Non-pigmented ciliary epithelial cell (primary cell): ENCODE measurements around the gene NEK7.
"Not testable (repeated sequence)": the region's sequence is repeated elsewhere in the genome, so short reads cannot be mapped to it uniquely, and the experiment has no call there.

Experiments
- DNase-seq: peaks from one replicate; pipeline ENCODE4 v3.0.0-alpha.2; 2010; ENCODE audit warnings: low read depth

Gene NEK7

DNA sequence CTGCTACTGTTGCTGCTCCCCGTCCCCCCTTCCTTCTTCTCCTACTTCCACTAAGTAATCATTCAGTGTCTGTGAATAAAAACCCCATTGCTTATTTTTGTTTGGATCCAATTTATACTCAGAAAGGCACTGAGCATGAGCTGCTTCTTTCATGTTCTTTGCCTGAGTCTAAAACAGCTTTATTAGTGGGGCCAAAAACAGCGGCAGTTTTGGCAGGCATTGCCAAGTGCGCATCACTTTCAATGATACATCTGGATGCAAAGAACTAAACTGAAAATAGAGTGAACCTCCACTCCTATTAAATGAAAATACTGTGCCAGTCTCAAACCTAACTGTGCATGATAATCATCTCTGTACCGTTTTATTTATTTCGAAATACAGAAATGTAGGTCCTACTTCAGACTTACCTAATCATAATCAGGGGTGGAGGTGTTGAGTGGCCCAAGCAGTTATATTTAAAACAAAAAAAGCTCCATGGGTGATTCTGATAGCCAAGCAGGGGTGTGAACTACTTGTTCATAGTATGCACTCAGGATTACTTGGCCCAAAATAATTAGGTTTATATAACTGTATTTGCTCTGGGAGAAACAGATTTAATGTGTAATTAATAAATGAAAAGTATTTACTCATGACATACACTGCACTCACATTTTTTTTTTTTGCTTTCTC lies 48.4 kb downstream of the NEK7 start:
- DNase-seq: no peak

- no peak for DNase-seq
Measured at GRCh38 chr1:198206292-198206691, 49.5 kb downstream of the NEK7 start.

GRCh38 chr1:198211696-198212095 lies 54.9 kb downstream of the NEK7 start:
- DNase-seq: no peak

DNA sequence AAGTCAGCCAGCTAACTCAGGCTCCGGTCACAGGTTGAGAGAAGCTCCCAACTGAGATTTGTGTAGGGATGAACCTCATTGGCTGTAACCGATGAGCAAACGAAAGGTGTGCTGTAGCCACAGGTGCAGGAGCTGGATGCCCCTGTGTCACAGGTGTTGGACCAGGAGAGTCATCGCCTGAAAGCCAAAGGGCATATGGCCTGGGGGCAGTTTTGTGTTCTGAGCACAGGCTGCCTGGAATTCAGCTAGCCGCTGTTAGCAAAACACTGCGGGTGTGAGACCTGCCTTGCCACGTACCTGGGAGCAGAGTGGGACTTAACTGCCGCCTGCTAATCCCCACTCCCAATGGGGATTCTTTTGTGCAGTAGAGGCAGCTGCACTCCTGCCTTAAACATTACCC lies 55.3 kb downstream of the NEK7 start:
- no peak for DNase-seq

DNA sequence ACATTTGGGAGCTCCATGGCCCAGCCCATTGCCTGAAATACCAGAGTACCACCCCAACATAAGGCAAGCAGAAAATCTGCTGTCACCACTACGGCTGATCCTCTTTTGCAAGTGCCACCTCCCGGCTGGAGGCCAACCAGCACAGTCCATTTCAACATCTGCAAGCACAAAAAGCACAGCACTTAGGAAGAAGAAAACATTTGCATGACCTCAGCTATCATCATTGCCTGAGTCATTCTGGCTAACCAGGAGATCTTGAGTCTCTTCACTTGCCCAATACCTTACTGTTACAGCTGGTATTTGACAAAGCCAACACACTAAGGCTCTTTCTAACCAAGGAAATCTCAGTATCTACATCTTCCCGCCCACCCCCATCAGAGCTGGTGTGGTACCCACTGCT lies 55.9 kb downstream of the NEK7 start:
- DNase-seq: peak; percentile 74

DNA sequence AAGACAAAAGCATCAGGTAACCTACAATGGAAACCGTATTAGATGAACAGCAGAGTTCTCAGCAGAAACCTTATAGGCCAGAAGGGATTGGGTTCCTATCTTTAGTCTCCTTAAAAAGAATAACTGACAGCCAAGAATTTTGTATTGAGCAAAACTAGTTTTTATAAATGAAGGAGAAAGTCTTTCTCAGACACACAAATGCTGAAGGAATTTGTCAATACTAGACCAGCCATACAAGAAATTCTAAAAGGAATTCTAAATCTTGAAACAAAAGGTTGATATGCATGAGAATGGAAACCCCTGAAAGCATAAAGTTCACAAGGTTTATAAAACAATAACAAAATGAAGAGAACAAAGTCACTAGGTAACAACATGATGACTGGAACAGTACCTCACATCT lies 58.1 kb downstream of the NEK7 start:
- DNase-seq: no peak

- peak; percentile 70 for DNase-seq
Measured at GRCh38 chr1:198220428-198220827, 63.6 kb downstream of the NEK7 start.

DNA sequence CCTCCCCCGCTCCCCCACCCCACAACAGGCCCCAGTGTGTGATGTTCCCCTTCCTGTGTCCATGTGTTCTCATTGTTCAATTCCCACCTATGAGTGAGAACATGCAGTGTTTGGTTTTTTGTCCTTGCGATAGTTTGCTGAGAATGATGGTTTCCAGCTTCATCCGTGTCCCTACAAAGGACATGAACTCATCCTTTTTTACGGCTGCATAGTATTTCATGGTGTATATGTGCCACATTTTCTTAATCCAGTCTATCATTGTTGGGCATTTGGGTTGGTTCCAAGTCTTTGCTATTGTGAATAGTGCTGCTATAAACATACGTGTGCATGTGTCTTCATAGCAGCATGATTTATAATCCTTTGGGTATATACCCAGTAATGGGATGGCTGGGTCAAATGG lies 70.2 kb downstream of the NEK7 start:
- not testable (repeated sequence) for DNase-seq

GRCh38 chr1:198227454-198227853 lies 70.7 kb downstream of the NEK7 start:
- DNase-seq: not testable (repeated sequence)

- DNase-seq: no peak
Measured at GRCh38 chr1:198228925-198229324, 72.1 kb downstream of the NEK7 start.

DNA sequence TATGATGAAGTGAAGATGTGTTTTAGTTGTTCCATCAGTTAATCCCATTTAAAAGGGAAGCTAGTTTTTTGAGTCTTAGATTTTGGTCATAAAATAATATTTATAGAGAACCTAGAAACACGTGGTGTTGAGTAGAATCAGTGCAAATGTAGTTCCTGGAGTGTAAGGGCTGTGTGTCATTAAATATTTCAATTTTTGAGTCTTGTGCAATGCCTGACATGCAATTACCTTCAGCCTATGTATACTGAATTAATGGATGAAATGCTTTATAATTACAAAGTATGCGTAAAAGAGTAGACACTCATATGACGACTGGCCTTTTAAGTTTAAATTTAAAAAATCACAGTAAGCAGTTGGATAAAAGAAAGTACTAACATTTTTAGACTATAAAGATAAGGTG lies 75.0 kb downstream of the NEK7 start:
- DNase-seq: no peak

DNA sequence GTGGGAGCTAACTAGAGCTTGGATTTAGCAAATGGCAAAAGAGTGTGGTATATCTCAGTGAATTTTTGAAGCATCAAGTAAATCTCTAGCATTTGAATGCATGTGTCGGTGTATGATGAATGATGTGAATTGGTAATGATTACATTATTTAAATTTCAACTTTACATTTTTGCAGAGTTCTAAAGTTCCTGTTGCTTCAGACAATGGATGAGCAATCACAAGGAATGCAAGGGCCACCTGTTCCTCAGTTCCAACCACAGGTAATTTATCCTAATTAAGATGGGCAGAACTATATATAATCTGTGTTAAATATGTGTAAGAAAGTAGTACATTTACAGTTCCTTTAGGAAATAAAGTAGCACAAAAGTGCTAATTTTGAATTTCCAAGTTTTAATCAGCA lies 75.6 kb downstream of the NEK7 start:
- no peak for DNase-seq

DNA sequence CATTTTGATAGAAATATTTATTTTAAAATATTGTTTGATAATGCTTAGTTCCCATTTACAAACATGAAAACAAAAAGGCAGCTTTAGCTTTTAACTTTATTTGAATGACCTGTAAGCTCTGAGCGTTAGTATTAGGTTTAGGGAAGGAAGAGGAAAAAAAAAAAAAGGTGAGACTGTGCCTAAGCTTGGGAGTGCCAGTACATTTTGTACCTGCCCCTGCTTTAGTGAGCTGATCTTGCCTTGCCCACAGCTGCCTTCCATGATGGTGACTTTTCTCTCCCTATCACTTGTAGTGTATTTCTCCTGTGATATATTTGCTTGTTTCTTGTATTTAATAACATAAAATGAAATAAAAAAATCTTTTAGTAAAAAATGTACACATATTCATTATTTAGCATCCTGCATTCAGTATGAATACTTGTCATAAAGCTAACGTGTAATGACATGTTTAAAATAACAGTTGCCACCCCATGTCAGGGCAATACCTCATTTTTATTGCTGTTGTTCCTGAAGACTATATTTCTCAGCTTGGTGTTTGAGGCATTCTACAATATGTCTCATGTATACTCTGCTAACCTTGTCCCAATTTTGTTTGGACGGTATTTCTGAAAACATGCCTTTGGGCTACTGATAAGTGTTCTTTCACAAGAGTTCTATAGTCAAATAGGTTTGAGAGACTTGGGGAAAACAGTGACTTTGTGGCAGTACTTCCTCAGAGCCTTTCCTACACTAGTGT lies 76.3 kb downstream of the NEK7 start:
- no peak for DNase-seq

DNA sequence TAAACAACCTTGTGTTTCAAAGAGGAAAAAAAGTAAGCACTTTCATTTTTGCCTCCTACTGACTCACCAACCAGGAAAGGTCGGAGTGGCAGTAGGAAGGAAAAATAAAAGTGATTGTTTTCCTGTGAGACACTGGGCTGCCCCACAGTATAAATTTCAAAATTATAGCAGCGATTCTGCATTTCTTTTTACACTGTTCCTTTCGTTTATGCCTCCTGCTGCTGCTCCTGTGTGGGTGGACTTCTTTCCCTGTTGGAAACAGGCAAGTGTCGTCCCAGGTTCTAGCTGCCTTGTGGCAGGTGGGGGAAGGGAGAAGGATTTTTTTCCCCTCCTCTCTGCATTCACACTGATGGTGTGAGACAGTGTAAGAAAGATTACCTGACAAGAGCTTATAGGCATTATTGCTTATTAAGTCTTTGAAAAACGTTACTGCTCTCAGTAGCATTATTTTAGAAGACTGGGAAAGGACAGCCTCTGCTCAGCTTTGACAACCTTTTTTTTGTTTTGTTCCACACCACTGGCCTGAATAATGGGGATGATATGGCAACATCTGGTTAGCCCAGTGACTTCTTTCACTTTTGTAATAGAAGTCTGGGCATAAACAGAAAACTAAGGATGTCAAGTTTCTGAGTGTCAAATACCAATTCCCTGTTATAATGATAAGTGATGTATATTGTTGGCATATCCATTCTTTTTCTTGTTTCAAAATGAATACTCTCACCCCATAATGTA lies 77.9 kb downstream of the NEK7 start:
- peak; percentile 15 for DNase-seq

- DNase-seq: no peak
Measured at GRCh38 chr1:198238121-198238520, 81.3 kb downstream of the NEK7 start.

- DNase-seq: no peak
Measured at GRCh38 chr1:198241553-198241952, 84.8 kb downstream of the NEK7 start.

GRCh38 chr1:198244772-198245171 lies 88.0 kb downstream of the NEK7 start:
- no peak for DNase-seq

GRCh38 chr1:198245379-198245778 lies 88.6 kb downstream of the NEK7 start:
- no peak for DNase-seq

GRCh38 chr1:198246337-198246736 lies 89.5 kb downstream of the NEK7 start:
- DNase-seq: no peak

GRCh38 chr1:198253259-198253658 lies 96.5 kb downstream of the NEK7 start:
- DNase-seq: no peak

GRCh38 chr1:198253668-198254067 lies 96.9 kb downstream of the NEK7 start:
- no peak for DNase-seq

GRCh38 chr1:198254521-198254920 lies 97.7 kb downstream of the NEK7 start:
- no peak for DNase-seq

DNA sequence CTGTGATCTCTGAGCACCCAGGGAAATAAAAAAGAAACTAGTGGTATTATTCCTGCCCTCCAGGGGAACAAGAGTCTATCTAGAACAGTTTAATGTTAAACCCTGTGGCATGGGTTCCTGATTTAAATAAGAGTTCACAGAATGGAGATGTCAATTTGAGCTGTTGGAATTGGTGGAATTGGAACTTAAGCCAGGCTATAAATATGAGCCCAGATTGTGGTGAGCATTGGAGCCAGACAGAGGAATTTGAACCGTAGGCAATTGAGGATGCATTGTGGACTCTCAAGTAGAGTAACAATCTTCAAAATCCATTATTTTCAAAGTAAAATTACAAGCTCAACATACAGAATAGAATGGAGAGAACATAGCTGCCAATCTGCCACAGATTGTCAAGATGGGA lies 98.2 kb downstream of the NEK7 start:
- DNase-seq: no peak
